Subcutaneous adipose tissue (tissue), 4 donors: ENCODE data around the gene PSD2. TPM values are rescaled to one million over a fixed set of nuclear protein-coding genes. Genes with fewer than 3 reads are reported as not detected.

Source experiments
- total RNA-seq, 4 donors: library from RNA; depleted of rRNA; stranded (reverse); fragments of >200 nt; gene quantifications; one replicate each; pipeline ENCODE4 v1.1.0, GENCODE V29; 2016
- TF ChIP-seq, protein P1 (sequence below): fragments of 450-650 bp; IDR thresholded peaks from one replicate; pipeline ENCODE4 v1.5.1; 2016; ENCODE audit warnings: low read depth, mild to moderate bottlenecking, control low read depth, antibody characterized with exemption, moderate library complexity

Gene PSD2
- total RNA-seq, 4 donors from 2014 or later: 0.17 TPM; not detected in 3

DNA sequence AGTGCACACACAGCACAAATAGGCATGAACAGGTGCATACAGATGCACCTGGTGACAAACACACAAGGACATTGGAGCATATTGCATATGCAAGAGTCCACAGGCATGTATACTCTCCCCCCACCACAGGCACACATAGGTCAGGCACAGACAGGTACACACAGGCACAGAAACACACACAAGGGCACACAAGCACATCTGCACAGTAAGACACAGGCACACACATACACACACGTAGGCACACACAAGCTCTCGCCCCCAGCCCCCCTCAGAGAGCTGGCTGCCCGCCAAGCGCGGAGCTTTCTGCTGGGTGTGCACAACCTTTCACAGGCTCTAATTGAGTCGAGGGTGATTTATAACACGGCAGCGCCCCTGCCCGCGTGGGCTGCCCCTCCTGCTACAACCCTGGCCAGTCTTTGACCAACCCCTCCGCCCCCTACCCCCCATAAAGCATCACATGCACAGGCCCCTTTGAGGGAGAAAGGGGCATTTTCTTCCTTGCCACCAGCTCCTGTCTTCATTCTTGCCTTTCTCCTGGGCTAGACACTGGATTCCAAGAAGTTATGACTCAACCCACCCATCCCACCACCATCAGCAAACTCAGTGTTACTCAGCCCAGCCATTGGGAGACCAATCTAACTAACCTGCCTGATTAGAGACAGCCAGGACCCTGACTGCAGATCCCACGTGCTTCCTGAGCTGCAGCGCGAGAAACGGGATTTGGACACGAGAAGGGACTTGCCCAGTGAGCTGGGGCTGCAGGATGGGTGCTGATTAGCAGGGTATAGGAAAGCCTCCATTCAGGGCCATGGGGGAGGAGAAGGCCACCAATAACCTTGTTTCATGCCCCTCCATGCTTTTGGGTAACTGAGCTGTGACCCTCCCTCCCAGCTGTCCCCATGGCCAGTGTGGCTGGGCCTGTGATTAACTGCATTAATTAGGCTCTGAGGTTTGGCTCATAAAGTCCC lies 42.8 kb upstream of the PSD2 start:
- TF ChIP-seq, protein P1, sequence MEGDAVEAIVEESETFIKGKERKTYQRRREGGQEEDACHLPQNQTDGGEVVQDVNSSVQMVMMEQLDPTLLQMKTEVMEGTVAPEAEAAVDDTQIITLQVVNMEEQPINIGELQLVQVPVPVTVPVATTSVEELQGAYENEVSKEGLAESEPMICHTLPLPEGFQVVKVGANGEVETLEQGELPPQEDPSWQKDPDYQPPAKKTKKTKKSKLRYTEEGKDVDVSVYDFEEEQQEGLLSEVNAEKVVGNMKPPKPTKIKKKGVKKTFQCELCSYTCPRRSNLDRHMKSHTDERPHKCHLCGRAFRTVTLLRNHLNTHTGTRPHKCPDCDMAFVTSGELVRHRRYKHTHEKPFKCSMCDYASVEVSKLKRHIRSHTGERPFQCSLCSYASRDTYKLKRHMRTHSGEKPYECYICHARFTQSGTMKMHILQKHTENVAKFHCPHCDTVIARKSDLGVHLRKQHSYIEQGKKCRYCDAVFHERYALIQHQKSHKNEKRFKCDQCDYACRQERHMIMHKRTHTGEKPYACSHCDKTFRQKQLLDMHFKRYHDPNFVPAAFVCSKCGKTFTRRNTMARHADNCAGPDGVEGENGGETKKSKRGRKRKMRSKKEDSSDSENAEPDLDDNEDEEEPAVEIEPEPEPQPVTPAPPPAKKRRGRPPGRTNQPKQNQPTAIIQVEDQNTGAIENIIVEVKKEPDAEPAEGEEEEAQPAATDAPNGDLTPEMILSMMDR: no peak

- TF ChIP-seq, protein P1: no peak
These were observed 39.5 kb upstream of the PSD2 start for GRCh38 chr5:139755892-139756671.

DNA sequence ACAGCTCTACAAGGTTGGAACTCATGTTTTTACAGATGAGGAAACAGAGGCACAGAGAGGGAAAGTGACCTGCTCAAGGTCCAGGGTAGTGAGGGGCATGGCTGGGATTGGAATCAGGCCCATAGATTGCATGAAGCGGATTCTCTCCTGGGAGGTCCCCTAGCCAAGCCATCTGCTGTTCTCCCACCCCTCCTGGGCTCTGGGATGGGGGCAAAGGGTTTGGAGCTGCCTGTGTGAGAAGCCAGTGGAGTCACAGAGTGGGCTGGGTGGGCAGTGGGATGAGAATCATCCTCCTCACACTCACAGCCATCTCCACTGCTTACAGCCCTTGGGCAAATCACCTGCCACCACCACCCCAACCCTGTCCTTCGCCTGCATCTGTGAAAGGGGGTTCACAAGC lies 38.6 kb upstream of the PSD2 start:
- TF ChIP-seq, protein P1: no peak

DNA sequence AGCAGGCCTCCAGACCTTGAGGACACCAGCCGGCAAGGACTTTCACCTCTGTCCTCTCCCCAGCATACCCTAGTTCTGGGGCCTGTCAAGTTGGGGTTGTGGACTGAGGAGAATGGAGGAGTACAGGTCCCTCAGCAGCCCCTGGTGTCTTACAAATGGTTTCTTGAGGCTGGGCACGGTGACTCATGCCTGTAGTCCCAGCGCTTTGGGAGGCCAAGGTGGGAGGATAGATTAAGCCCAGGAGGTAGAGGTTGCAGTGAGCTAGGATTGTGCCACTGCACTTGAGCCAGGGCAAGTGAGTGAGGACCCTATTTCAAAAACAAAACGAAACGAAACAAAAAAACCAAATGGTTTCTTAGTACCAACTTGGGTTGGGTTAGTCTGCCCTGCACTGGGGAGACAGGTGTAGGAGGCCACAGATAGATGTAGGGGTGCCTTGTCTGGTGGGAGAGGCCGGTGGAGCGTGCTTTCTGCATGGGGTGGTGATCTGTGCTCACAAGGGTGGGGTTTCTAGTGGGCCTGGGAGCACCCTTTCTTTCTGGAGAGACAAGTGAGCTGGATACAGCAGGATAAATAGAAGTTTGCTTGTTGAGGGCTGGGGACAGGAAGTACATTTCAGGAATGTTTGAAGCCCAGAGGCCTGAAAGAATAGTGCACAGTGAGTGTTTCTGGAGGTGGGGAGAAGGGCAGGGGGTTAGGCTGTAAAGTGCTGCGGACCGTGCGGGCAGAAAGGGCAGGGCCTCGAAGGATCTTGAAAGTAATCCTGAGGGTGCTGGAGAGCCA lies 37.7 kb upstream of the PSD2 start:
- TF ChIP-seq, protein P1: no peak

DNA sequence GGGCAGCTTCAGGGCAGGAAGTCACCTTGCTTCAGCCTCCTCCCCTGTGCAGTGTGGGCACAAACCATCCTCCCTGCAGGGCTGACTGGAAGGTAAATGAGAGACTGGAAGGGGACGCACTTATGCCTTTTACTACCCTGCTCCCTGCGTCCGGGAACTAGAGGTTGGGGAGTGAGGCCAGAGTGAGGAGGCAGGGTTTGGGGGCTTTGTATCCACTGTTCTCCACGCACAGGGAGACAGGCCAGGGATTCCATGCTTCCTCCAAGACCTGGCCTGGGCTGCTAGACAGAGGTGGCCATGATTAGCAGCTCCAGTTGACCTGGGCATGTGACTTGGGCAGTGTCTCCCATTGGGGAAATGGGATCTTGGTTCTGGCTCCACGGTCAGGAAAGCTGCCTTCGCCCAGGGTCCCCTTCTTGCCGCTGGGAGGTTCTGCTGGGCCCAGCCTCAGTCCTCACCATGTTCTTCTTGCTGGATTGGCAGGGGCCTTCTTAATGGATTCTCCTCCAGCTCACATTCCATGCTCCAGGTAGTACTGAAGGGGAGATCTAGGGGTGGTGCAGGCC lies 37.0 kb upstream of the PSD2 start:
- TF ChIP-seq, protein P1: no peak

GRCh38 chr5:139759219-139759721 lies 36.3 kb upstream of the PSD2 start:
- TF ChIP-seq, protein P1: no peak
